Measurements from ENCODE around the gene PFKFB1. TPM values are rescaled to one million over a fixed set of nuclear protein-coding genes. Genes with fewer than 3 reads are reported as not detected.

The PFKFB1 gene
- total RNA-seq, 1 donor from 2014 or later: not detected

DNA sequence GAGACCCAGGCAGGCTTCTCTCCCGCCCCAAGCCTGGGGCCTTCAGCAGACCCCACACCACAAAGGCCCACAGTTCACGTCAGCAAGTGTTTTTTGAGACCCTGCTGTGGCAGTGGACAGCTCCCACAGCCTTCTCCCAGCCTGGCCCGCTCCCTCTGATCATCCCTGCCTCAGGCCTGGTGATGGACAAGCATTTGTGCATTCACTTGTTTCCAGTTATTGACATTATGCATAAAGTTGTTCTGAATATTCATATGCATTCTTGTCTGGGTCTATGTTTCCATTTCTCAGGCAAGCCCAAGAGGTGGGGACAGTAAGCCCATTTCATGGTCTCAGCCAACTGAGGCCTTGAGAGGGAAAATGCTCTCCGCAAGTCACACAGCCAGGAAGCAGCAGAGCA, 58.7 kb downstream of the PFKFB1 start:
- DNase-seq (ENCODE audit: low read depth): no peak
- H3K4me3 ChIP-seq (ENCODE audit: low read depth, low read length): no peak overlapping the region
- TF ChIP-seq, protein P1, sequence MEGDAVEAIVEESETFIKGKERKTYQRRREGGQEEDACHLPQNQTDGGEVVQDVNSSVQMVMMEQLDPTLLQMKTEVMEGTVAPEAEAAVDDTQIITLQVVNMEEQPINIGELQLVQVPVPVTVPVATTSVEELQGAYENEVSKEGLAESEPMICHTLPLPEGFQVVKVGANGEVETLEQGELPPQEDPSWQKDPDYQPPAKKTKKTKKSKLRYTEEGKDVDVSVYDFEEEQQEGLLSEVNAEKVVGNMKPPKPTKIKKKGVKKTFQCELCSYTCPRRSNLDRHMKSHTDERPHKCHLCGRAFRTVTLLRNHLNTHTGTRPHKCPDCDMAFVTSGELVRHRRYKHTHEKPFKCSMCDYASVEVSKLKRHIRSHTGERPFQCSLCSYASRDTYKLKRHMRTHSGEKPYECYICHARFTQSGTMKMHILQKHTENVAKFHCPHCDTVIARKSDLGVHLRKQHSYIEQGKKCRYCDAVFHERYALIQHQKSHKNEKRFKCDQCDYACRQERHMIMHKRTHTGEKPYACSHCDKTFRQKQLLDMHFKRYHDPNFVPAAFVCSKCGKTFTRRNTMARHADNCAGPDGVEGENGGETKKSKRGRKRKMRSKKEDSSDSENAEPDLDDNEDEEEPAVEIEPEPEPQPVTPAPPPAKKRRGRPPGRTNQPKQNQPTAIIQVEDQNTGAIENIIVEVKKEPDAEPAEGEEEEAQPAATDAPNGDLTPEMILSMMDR (conservative IDR thresholded peaks at IDR 0.05; ENCODE audit: low read depth, low read length): no peak

DNA sequence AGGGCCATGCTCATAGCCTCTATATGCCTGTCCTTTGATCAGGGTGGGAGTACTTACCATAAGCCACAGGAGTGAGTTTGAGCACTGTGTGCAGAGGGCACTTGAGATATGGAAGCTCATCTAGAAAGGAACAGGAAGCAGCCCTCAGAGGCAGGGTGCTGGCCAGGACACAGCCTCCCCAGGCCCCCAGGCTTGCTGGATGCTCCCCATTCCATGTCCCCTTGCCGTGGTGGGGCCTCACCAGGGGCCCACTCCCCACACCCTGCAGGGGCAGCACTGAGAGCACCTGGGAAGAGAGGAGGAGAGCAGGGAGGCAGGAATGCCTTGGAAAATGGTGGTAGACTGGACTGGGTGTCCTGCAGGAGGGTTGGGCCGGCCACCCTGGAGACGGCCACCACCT, 59.1 kb downstream of the PFKFB1 start:
- no peak for DNase-seq (ENCODE audit: low read depth)
- TF ChIP-seq, protein P1 (conservative IDR thresholded peaks at IDR 0.05; ENCODE audit: low read depth, low read length): no peak
- no peak overlapping the region for H3K4me3 ChIP-seq (ENCODE audit: low read depth, low read length)

DNA sequence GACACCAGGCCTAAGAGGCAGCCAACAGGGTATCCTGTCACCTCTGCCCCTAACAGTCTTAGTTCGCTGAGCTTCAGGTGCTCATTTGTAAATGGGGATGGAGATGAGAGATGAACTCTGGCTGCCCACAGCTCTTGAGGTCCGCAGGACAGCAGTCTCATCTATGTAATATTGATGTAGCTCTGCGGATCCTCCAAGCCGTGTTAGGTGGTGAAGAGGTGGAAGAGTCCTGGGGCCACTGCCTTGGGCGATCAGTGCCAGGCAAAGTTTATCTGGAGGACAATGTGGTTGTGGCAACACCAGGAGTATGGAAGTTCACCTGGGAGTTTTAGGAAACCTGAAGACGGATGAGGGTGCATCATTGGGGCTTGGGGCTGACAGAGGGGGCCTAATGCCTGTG, 59.9 kb downstream of the PFKFB1 start:
- no peak for DNase-seq (ENCODE audit: low read depth)
- H3K4me3 ChIP-seq (ENCODE audit: low read depth, low read length): no peak overlapping the region
- TF ChIP-seq, protein P1 (conservative IDR thresholded peaks at IDR 0.05; ENCODE audit: low read depth, low read length): no peak

DNA sequence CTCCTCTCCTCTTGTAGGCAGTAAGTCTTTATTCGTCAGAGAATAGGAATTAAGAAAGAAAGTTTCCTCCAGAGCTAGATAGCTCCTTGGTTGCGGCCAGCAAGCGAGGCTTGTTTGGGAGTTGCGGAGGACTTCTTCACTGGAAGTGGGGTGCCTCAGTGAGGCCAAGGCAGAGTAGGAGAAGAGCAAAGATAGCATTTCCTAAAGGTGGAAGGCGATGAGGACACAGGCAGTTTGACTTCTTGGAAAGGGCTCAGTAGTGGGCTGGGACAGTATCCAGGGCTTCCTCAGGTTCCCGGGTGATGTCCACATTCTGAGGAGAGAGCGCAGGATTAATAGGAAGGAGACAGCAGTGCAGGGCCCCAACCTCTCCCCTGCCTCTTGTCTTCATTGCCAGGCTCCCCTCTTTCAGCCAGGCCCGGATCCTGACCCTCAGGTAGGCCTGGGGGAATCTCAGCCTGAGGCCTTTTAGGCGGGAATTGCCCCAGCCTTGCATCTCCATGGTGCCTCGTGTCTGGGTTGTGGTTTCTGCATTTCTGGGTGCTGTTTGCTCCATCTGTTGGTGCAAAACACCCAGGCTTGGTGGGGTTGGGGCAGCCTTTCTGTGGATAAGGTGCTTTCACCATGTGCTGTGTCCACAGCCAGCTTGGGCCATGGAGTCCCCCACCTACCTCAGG, 60.7 kb downstream of the PFKFB1 start:
- H3K4me3 ChIP-seq (ENCODE audit: low read depth, low read length): no peak overlapping the region
- TF ChIP-seq, protein P1 (conservative IDR thresholded peaks at IDR 0.05; ENCODE audit: low read depth, low read length): no peak
- no peak for DNase-seq (ENCODE audit: low read depth)

DNA sequence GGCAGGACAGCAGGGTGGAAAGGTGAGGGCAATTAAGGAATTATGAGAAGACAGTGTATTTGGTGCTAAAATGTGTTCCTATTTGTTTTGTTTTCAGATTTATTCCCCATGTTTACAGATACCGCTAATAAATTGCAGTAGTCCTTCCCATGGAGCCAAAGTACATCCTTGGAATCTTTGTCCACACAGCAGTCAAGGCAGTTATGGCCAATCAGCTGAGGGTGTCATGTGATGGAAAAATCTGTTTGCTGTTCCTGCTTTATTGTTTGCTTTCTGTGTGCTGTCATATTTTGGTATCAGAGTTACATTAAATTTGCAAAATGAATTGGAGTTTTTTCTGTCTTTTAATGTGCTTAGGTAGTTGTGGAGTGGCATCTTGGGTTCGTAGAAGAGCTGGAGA, 62.9 kb downstream of the PFKFB1 start:
- no peak overlapping the region for H3K4me3 ChIP-seq (ENCODE audit: low read depth, low read length)
- TF ChIP-seq, protein P1 (conservative IDR thresholded peaks at IDR 0.05; ENCODE audit: low read depth, low read length): no peak
- DNase-seq (ENCODE audit: low read depth): no peak

DNA sequence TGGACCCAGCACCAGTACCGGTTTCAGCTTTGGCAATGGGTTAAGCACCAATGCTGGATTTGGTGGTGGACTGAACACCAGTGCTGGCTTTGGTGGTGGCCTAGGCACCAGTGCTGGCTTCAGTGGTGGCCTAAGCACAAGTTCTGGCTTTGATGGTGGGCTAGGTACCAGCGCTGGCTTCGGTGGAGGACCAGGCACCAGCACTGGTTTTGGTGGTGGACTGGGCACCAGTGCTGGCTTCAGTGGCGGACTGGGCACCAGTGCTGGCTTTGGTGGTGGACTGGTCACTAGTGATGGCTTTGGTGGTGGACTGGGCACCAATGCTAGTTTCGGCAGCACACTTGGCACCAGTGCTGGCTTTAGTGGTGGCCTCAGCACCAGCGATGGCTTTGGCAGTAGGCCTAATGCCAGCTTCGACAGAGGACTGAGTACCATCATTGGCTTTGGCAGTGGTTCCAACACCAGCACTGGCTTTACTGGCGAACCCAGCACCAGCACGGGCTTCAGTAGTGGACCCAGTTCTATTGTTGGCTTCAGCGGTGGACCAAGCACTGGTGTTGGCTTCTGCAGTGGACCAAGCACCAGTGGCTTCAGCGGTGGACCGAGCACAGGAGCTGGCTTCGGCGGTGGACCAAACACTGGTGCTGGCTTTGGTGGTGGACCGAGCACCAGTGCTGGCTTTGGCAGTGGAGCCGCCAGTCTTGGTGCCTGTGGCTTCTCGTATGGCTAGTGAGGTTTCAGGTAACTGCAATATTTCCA, 63.5 kb downstream of the PFKFB1 start:
- TF ChIP-seq, protein P1 (conservative IDR thresholded peaks at IDR 0.05; ENCODE audit: low read depth, low read length): no peak
- no peak overlapping the region for H3K4me3 ChIP-seq (ENCODE audit: low read depth, low read length)
- no peak for DNase-seq (ENCODE audit: low read depth)
